Epithelial cell of proximal tubule (primary cell): Measurements from ENCODE around the gene ABCA8. TPM values are rescaled to one million over a fixed set of nuclear protein-coding genes. Genes with fewer than 3 reads are reported as not detected.

Experiments
- DNase-seq: peaks from one replicate; pipeline ENCODE4 v3.0.0-alpha.2; 2011; ENCODE audit warnings: low read depth
- H3K4me3 ChIP-seq: 2 replicates; pipeline ENCODE4 v1.5.1; 2011; ENCODE audit warnings: low read depth, mild to moderate bottlenecking, low read length
- total RNA-seq: library from RNA; depleted of rRNA; stranded (reverse); fragments of >200 nt; gene quantifications from 2 replicates; pipeline ENCODE4 v1.2.3, GENCODE V29; 2015
- TF ChIP-seq, protein P1 (sequence below): conservative IDR thresholded peaks from 2 replicates; pipeline ENCODE4 v1.5.1; 2012; ENCODE audit warnings: low read depth, mild to moderate bottlenecking, low read length

ABCA8 gene
- total RNA-seq, 1 donor from 2014 or later = not detected

DNA sequence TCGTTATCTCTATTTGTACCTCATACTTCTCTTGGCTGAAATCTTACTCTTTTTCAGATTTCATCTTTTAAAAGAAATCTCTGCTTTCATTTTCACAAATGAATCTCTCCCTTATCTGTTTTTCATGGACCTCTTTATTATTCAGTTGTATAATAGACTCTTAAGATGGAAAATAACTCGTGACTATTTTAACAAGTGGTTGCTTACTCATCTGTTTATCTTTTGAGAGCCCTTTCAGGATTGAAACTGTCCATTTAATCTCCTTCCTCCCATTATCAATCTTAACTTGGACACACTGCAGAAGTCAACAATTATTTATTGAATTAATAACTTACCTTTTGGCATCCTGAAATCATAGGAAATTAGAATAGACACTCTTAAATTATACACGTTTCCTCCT is 68.8 kb downstream of the ABCA8 start:
- TF ChIP-seq, protein P1, sequence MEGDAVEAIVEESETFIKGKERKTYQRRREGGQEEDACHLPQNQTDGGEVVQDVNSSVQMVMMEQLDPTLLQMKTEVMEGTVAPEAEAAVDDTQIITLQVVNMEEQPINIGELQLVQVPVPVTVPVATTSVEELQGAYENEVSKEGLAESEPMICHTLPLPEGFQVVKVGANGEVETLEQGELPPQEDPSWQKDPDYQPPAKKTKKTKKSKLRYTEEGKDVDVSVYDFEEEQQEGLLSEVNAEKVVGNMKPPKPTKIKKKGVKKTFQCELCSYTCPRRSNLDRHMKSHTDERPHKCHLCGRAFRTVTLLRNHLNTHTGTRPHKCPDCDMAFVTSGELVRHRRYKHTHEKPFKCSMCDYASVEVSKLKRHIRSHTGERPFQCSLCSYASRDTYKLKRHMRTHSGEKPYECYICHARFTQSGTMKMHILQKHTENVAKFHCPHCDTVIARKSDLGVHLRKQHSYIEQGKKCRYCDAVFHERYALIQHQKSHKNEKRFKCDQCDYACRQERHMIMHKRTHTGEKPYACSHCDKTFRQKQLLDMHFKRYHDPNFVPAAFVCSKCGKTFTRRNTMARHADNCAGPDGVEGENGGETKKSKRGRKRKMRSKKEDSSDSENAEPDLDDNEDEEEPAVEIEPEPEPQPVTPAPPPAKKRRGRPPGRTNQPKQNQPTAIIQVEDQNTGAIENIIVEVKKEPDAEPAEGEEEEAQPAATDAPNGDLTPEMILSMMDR = no peak
- H3K4me3 ChIP-seq = no peak overlapping the region
- no peak for DNase-seq

DNA sequence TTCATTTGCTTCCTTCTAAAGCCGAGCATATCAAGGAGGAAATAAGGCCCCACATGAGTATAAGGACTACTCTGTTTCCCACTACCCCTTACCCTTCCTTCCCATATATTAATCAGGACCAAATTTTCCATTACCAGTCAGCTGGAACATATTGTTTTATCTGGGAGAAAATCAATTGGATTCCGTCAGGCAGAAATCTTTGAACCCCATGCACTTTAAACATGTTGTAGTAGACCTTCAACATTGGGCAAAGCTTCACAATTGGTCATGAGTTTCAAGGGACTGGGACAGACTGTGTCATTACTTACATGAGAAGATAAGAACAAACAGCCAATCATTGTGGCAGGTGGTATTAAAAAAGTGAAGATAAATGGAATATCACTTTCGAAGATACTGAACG is 70.3 kb downstream of the ABCA8 start:
- TF ChIP-seq, protein P1 = no peak
- no peak for DNase-seq
- H3K4me3 ChIP-seq = no peak overlapping the region

DNA sequence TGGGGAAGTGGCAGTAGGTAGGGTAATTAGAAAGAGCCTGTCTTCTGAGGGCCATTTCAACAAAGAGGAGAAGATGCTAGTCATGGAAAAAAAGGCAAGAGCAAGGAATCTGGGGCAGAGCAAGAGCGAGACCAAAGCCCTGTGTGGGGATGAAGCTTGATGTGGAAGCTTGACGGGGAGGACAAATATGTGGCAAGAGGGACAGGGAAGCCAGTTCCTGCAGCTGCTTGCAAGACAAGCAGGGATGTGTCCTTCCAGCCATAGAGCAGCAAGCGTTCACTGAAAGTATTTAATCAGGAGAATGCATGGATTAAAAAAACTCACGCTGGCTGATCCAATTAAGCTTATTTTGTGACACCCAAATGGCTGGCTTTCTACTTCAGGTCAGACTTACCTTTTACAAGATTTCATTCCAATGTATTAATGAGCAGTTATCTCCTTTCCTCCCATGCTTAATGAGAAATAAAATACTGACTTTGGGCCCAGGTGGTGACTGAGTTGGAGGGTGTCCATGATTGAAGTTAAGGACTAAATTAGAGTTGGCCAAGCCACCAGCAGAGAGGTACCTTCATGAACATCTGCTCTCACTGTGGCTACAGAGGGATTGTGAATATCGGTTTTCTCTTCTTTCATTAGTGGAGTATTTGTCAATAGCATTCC is 76.8 kb downstream of the ABCA8 start:
- TF ChIP-seq, protein P1 = no peak
- H3K4me3 ChIP-seq = no peak overlapping the region
- DNase-seq = no peak

DNA sequence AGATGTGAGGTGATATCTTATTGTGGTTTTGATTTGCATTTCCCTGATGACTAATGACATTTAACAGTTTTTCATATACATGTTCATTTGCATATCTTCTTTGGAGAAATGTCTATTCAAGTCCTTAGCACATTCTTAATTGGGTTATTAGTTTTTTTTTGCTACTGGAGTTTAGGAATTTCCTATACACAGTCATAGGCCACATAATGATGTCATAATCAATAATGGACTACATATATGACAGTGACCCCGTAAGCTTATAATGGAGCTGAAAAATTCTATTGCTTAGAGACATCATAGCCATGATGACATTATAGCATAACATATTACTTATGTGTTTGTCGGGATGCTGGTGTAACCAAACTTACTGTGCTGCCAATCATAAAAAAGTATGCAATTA is 83.7 kb downstream of the ABCA8 start:
- H3K4me3 ChIP-seq = no peak overlapping the region
- DNase-seq = no peak
- TF ChIP-seq, protein P1 = no peak

DNA sequence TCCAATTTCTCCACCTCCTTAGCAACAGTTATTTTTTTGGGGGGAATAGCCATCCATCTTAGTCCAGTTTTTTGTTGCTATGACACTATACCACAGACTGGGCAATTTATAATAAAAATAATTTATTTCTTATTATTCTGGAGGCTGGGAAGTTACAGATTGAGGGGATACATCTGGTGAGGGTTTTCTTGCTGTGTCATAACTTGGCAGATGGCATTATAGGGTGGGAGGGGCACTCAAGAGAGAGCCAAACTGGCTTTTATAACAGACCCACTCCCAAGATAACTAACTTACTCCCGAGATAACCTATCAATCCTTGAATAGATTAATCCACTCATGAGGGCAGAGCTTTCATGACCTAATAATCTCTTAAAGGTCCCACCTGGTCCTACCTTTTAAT is 84.2 kb downstream of the ABCA8 start:
- TF ChIP-seq, protein P1 = no peak

DNA sequence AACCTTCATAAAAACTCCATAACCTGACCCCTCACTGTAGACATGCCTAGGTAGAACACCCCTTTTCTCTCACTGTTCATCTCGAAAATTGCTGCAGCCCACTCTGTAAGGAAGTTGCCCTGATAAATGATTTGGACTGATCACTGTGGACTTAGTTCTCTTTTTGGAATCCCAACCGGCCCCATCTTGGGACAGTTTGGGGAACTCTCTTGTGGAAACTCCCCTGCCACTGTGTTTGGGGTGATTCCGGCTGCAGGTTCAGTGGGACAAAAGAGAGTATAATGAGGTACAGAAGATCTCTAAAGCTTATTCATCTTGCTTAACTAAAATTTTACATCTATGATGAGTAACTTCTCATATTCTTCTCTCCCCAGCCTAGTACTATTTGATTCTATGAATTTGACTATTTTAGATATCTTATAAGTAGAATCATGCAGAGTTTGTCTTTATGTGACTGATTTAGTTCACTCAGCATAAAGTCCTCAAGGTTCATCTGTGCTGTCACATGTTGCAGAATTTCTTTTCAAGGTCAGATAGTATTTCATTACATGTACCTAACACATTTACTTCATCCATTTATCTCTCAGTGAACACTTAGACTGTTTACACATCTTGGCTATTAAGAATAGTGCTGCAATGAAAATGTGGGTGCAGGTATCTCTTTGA is 84.9 kb downstream of the ABCA8 start:
- TF ChIP-seq, protein P1 = no peak
- DNase-seq = no peak
- no peak overlapping the region for H3K4me3 ChIP-seq

More for the DNA sequence above, 84.2 kb downstream of the ABCA8 start:
- no peak for DNase-seq
- no peak overlapping the region for H3K4me3 ChIP-seq

DNA sequence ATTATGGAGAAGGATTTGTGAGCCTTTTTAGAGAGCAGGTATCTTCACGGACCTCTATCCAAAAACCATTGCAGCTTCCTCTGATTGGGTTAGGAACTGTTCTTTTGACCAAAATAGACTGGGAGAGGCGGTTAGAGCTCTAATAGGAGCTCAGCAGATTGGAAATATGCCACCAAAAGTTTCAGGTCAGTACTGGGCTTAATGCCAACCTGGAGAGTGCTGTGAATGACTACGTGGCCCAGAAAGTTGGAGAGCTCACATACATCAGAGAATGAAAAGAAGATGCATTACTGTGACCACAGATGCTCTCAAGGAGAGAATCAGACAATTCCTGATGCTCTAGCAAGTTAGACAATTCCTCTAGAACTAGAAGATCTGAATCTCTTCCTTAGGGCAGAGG is 86.5 kb downstream of the ABCA8 start:
- DNase-seq = no peak
- no peak overlapping the region for H3K4me3 ChIP-seq
- TF ChIP-seq, protein P1 = no peak
